OCI-LY1 (cell line): ENCODE measurements around the gene IDH2.
"Not testable (repeated sequence)": the region's sequence is repeated elsewhere in the genome, so short reads cannot be mapped to it uniquely, and the experiment has no call there.

Source experiments
- H2AFZ ChIP-seq: fragments of 200-600 bp; sonication (generic), shearing (Covaris generic); 2 replicates; pipeline ENCODE4 v1.6.0; 2014; ENCODE audit warnings: antibody characterized with exemption, mild to moderate bottlenecking, low read length
- H3F3A ChIP-seq: fragments of 200-600 bp; sonication (generic), shearing (Covaris generic); 2 replicates; pipeline ENCODE4 v1.6.0; 2014; ENCODE audit warnings: mild to moderate bottlenecking, antibody characterized with exemption, low read length, moderate library complexity; ENCODE audit not compliant: insufficient read depth
- H3K27ac ChIP-seq: fragments of 200-600 bp; sonication (generic); 2 replicates; pipeline ENCODE4 v1.5.1; 2014; ENCODE audit warnings: low read length, mixed run types, mild to moderate bottlenecking, low read depth; ENCODE audit not compliant: poor library complexity, severe bottlenecking
- H3K27me3 ChIP-seq: fragments of 200-600 bp; sonication (generic); 2 replicates; pipeline ENCODE4 v1.6.0; 2014; ENCODE audit warnings: antibody characterized with exemption, mild to moderate bottlenecking, low read length, moderate library complexity; ENCODE audit not compliant: insufficient read depth
- H3K36me3 ChIP-seq: fragments of 200-600 bp; sonication (generic); 2 replicates; pipeline ENCODE4 v1.6.1; 2014; ENCODE audit warnings: mild to moderate bottlenecking, antibody characterized with exemption, low read length, moderate library complexity, mixed read lengths; ENCODE audit not compliant: insufficient read depth
- H3K4me1 ChIP-seq: fragments of 200-600 bp; sonication (generic); 2 replicates; pipeline ENCODE4 v1.5.1; 2014; ENCODE audit warnings: mild to moderate bottlenecking, low read length, moderate library complexity; ENCODE audit not compliant: insufficient read depth, severe bottlenecking
- H3K4me2 ChIP-seq: fragments of 200-600 bp; sonication (generic), shearing (Covaris generic); 2 replicates; pipeline ENCODE4 v1.6.1; 2014; ENCODE audit warnings: low read length
- H3K4me3 ChIP-seq: fragments of 200-600 bp; sonication (generic); 2 replicates; pipeline ENCODE4 v1.5.1; 2014; ENCODE audit warnings: low read length, low read depth, mild to moderate bottlenecking, mixed read lengths; ENCODE audit not compliant: poor library complexity, severe bottlenecking
- H3K79me2 ChIP-seq: fragments of 200-600 bp; shearing (Covaris generic); 2 replicates; pipeline ENCODE4 v1.6.1; 2016; ENCODE audit warnings: mixed run types, low read length, mixed read lengths; ENCODE audit not compliant: insufficient read depth
- H3K9ac ChIP-seq: fragments of 200-600 bp; sonication (generic), shearing (Covaris generic); 2 replicates; pipeline ENCODE4 v1.6.1; 2014; ENCODE audit warnings: mild to moderate bottlenecking, low read length, mixed read lengths
- H3K9me2 ChIP-seq: fragments of 200-600 bp; sonication (generic), shearing (Covaris generic); 2 replicates; pipeline ENCODE4 v1.6.1; 2014; ENCODE audit warnings: low read depth, mild to moderate bottlenecking, low read length, mixed read lengths
- H3K9me3 ChIP-seq: fragments of 200-600 bp; shearing (Covaris generic); 2 replicates; pipeline ENCODE4 v1.6.1; 2014; ENCODE audit warnings: low read length, mixed read lengths
- H4K20me1 ChIP-seq: fragments of 200-600 bp; sonication (generic), shearing (Covaris generic); 2 replicates; pipeline ENCODE4 v1.6.0; 2016; ENCODE audit warnings: mild to moderate bottlenecking, low read length; ENCODE audit not compliant: insufficient read depth
- CTCF ChIP-seq: fragments of 200-600 bp; sonication (generic), shearing (Covaris generic); IDR thresholded peaks from 2 replicates; pipeline ENCODE4 v1.5.1; 2017; ENCODE audit warnings: mild to moderate bottlenecking, antibody characterized with exemption, low read length, moderate library complexity, mixed read lengths
- EZH2 ChIP-seq: fragments of 200-600 bp; sonication (generic), shearing (Covaris generic); IDR thresholded peaks from 2 replicates; pipeline ENCODE4 v1.8.0; 2017; ENCODE audit warnings: borderline replicate concordance, mixed run types, mild to moderate bottlenecking, antibody characterized with exemption, low read length, moderate library complexity, mixed read lengths

Gene IDH2

GRCh38 chr15:90142216-90143165, 40.2 kb upstream of the IDH2 start:
- no peaks in the 10 kb centered on the region for H3F3A ChIP-seq
- H3K4me3 ChIP-seq = no peak overlapping the region
- no peaks in the 10 kb centered on the region; the same call in 1 of the 2 replicates for H3K36me3 ChIP-seq
- no peak overlapping the region for H3K27ac ChIP-seq
- H3K9ac ChIP-seq = no peak overlapping the region
- no peaks in the 10 kb centered on the region for H3K79me2 ChIP-seq
- no peak overlapping the region for H3K4me2 ChIP-seq
- no peak overlapping the region for H2AFZ ChIP-seq
- no peaks in the 10 kb centered on the region for H4K20me1 ChIP-seq
- no peaks in the 10 kb centered on the region for H3K9me2 ChIP-seq
- H3K4me1 ChIP-seq = peaks cover 7% of the 10 kb centered on the region
- no peaks in the 10 kb centered on the region for H3K9me3 ChIP-seq
- H3K27me3 ChIP-seq = peaks cover 14% of the 10 kb centered on the region; the same call in 1 of the 2 replicates
- TF ChIP-seq CTCF = no peak
- no peak for TF ChIP-seq EZH2

GRCh38 chr15:90141646-90142045, 39.4 kb upstream of the IDH2 start:
- H2AFZ ChIP-seq = no peak overlapping the region
- no peaks in the 10 kb centered on the region for H3K9me2 ChIP-seq
- H3F3A ChIP-seq = no peaks in the 10 kb centered on the region
- peaks cover 7% of the 10 kb centered on the region for H3K4me1 ChIP-seq
- no peak overlapping the region for H3K27ac ChIP-seq
- no peak overlapping the region for H3K4me2 ChIP-seq
- H3K36me3 ChIP-seq = no peaks in the 10 kb centered on the region; the same call in 1 of the 2 replicates
- TF ChIP-seq CTCF = no peak
- no peak for TF ChIP-seq EZH2
- no peak overlapping the region for H3K4me3 ChIP-seq
- no peaks in the 10 kb centered on the region for H3K9me3 ChIP-seq
- peaks cover 14% of the 10 kb centered on the region; the same call in 1 of the 2 replicates for H3K27me3 ChIP-seq
- H3K79me2 ChIP-seq = no peaks in the 10 kb centered on the region
- H3K9ac ChIP-seq = no peak overlapping the region
- H4K20me1 ChIP-seq = no peaks in the 10 kb centered on the region

GRCh38 chr15:90139549-90139948, 37.3 kb upstream of the IDH2 start:
- H3K9ac ChIP-seq, H3K36me3 ChIP-seq, H3K27ac ChIP-seq, H3K9me2 ChIP-seq, H3K4me2 ChIP-seq, H3F3A ChIP-seq, H2AFZ ChIP-seq, H3K9me3 ChIP-seq, H3K4me1 ChIP-seq, H3K4me3 ChIP-seq, H4K20me1 ChIP-seq, H3K79me2 ChIP-seq: not testable (repeated sequence)
- H3K27me3 ChIP-seq = peaks cover 18% of the 10 kb centered on the region; the same call in 1 of the 2 replicates
